Spleen (tissue), 11 donors: ENCODE data around the gene ZDHHC14. TPM values are rescaled to one million over a fixed set of nuclear protein-coding genes. Genes with fewer than 3 reads are reported as not detected.

Experiments
- DNase-seq: peaks from one replicate; pipeline ENCODE4 v3.0.0-alpha.2; 2020
- H3K27ac ChIP-seq, 8 donors: fragments of 200-600 bp; sonication (generic) in 7 of 8; 1 replicate in 4 of 8; 2 replicates in 4 of 8; pipeline versions ENCODE4 v1.5.0 to v1.8.0; 2016 to 2021; ENCODE audit warnings: inconsistent platforms in 4 of 8, mild to moderate bottlenecking in 4 of 8, moderate library complexity in 1 of 8
- H3K27me3 ChIP-seq, 7 donors: fragments of 200-600 bp; sonication (generic) in 6 of 7; replicated peaks in 1 of 7; 1 replicate in 4 of 7; 2 replicates in 3 of 7; pipeline versions ENCODE4 v1.5.0 to v1.8.0; 2016 to 2021; ENCODE audit warnings: inconsistent platforms in 3 of 7, mild to moderate bottlenecking in 1 of 7
- H3K36me3 ChIP-seq, 6 donors: fragments of 200-600 bp; sonication (generic) in 5 of 6; 1 replicate in 4 of 6; 2 replicates in 2 of 6; pipeline versions ENCODE4 v1.5.0 to v1.8.0; 2016 to 2021; ENCODE audit warnings: inconsistent platforms in 2 of 6
- H3K4me1 ChIP-seq, 6 donors: fragments of 200-600 bp; sonication (generic) in 5 of 6; 1 replicate in 3 of 6; 2 replicates in 3 of 6; pipeline versions ENCODE4 v1.5.0 to v1.8.0; 2016 to 2021; ENCODE audit warnings: inconsistent platforms in 3 of 6
- H3K4me3 ChIP-seq, 8 donors: fragments of 200-600 bp; sonication (generic) in 7 of 8; 1 replicate in 4 of 8; 2 replicates in 4 of 8; pipeline versions ENCODE4 v1.5.0 to v1.8.0; 2016 to 2021; ENCODE audit warnings: inconsistent platforms in 4 of 8, mild to moderate bottlenecking in 4 of 8, moderate library complexity in 2 of 8
- H3K9me3 ChIP-seq, 8 donors: fragments of 200-600 bp; sonication (generic) in 7 of 8; 1 replicate in 4 of 8; 2 replicates in 4 of 8; pipeline versions ENCODE4 v1.5.0 to v1.8.0; 2016 to 2021; ENCODE audit warnings: inconsistent platforms in 4 of 8
- CTCF ChIP-seq, 11 experiments: fragments of 200-600 bp in 7 of 11; fragments of 450-650 bp in 4 of 11; sonication (generic) in 4 of 11; IDR thresholded peaks in 8 of 11; conservative IDR thresholded peaks in 3 of 11; 1 replicate in 7 of 11; 2 replicates in 4 of 11; pipeline versions ENCODE4 v1.4.0 to v1.8.0; 2016 to 2021; ENCODE audit warnings: antibody characterized with exemption in 11 of 11, inconsistent platforms in 4 of 11, mild to moderate bottlenecking in 1 of 11
- POLR2A ChIP-seq, 3 donors: fragments of 450-650 bp; IDR thresholded peaks; one replicate each; pipeline ENCODE4 v1.5.1; 2017; ENCODE audit warnings: antibody characterized with exemption in 3 of 3, mild to moderate bottlenecking in 1 of 3
- POLR2AphosphoS5 ChIP-seq, 3 donors: sonication (generic); formaldehyde crosslinking; IDR thresholded peaks; one replicate each; pipeline ENCODE4 v1.5.1; 2017; ENCODE audit warnings: antibody characterized with exemption in 3 of 3
- WGBS, 5 donors: extraction: QIAGEN DNeasy Blood & Tissue Kit in 3 of 5; methylation state at CpG; one replicate each; pipeline versions ENCODE4 v1.1.5 to v1.1.7; 2013 to 2018; 5-methylcytosine and 5-hydroxymethylcytosine counted together
- intact Hi-C: fragments of 100-400 bp; cut with DNase I; formaldehyde crosslinking; loops from one replicate; pipeline ENCODE4 v1.15.0; 2023; ENCODE audit warnings: low total_unique reads
- polyA plus RNA-seq, 3 donors: library from polyadenylated mRNA; stranded (reverse); fragments of 200-250 nt; gene quantifications; one replicate each; pipeline ENCODE4 v1.2.1, GENCODE V29; 2013
- total RNA-seq, 7 donors: library from RNA; depleted of rRNA in 3 of 7; stranded (reverse); fragments of >200 nt in 3 of 7; fragmentation: NEBNext Ultra II Directional in 4 of 7; extraction: Animal tissue kit (Norgen Biotek cat#: 25700) in 4 of 7; gene quantifications; one replicate each; pipeline versions ENCODE4 v1.1.0 to v1.2.1, GENCODE V29; 2016 to 2021
- donor health status: healthy with polysubstance abuse.
- donor health status: DM: no; HTN: no; CAD: no; lungs with moderate emphysema.
- donor health status: DM: no; HTN: no; CAD: no.
- donor health status: Bipolar disorder and iron deficiency.
- donor health status: healthy.
- donor health status: DM: no; HTN: no; CAD: no.
- donor health status: DM: yes; HTN: yes; CAD: no.

ZDHHC14 gene
- total and polyA plus RNA-seq, 10 donors: 7.8 to 18.2 (median 11.7) TPM

GRCh38 chr6:157516319-157517026, 135.5 kb downstream of the ZDHHC14 start:
- intact Hi-C loops: no loop called here
- no peaks in the 10 kb centered on the region for H3K36me3 ChIP-seq
- peaks cover 0 to 26% (median 10%) of the 10 kb centered on the region in 6 donors for H3K4me1 ChIP-seq
- no peaks in the 10 kb centered on the region for H3K9me3 ChIP-seq
- H3K4me3 ChIP-seq: no peak overlapping the region
- DNase-seq: no peak
- TF ChIP-seq POLR2A (IDR thresholded peaks at IDR 0.05) (no peak), POLR2AphosphoS5 (IDR thresholded peaks at IDR 0.05) (no peak), CTCF (IDR thresholded peaks at IDR 0.05 in 8 of 11, conservative IDR thresholded peaks at IDR 0.05 in 3 of 11) (no peak)
- WGBS, 5 donors: 88 to 93% (median 91%) methylated on average over 9 of the region's 9 CpGs
- no peaks in the 10 kb centered on the region for H3K27me3 ChIP-seq
- H3K27ac ChIP-seq: no peak overlapping the region

GRCh38 chr6:157517601-157518359, 136.8 kb downstream of the ZDHHC14 start:
- 83 to 93% (median 89%) methylated on average over 15 of the region's 15 CpGs for WGBS, 5 donors
- Histone ChIP-seq H3K27me3 (no peaks in the 10 kb centered on the region), H3K9me3 (no peaks in the 10 kb centered on the region), H3K4me3 (no peak overlapping the region), H3K36me3 (no peaks in the 10 kb centered on the region), H3K4me1 (peaks cover 0 to 31% (median 10%) of the 10 kb centered on the region in 6 donors), H3K27ac (no peak overlapping the region)
- DNase-seq: no peak
- intact Hi-C loops: no loop called here
- TF ChIP-seq POLR2A (IDR thresholded peaks at IDR 0.05) (no peak), POLR2AphosphoS5 (IDR thresholded peaks at IDR 0.05) (no peak), CTCF (IDR thresholded peaks at IDR 0.05 in 8 of 11, conservative IDR thresholded peaks at IDR 0.05 in 3 of 11) (no peak)

GRCh38 chr6:157518397-157519250, 137.6 kb downstream of the ZDHHC14 start:
- H3K36me3 ChIP-seq: no peaks in the 10 kb centered on the region
- no peak for DNase-seq
- peaks cover 0 to 27% (median 9%) of the 10 kb centered on the region in 6 donors for H3K4me1 ChIP-seq
- 87 to 96% (median 93%) methylated on average over 21 of the region's 21 CpGs for WGBS, 5 donors
- no peaks in the 10 kb centered on the region for H3K9me3 ChIP-seq
- intact Hi-C loops: no loop called here
- no peak for TF ChIP-seq CTCF (IDR thresholded peaks at IDR 0.05 in 8 of 11, conservative IDR thresholded peaks at IDR 0.05 in 3 of 11)
- no peak for TF ChIP-seq POLR2A (IDR thresholded peaks at IDR 0.05)
- no peak for TF ChIP-seq POLR2AphosphoS5 (IDR thresholded peaks at IDR 0.05)
- H3K4me3 ChIP-seq: no peak overlapping the region
- H3K27ac ChIP-seq: no peak overlapping the region
- H3K27me3 ChIP-seq: no peaks in the 10 kb centered on the region
